DMS79 (cell line): ENCODE results near the gene PDZD11.
"Not testable (repeated sequence)": the region's sequence is repeated elsewhere in the genome, so short reads cannot be mapped to it uniquely, and the experiment has no call there.

Source experiments
- DNase-seq: peaks from one replicate; lab custom pipeline; 2025; lab: John Stamatoyannopoulos, UW

Gene PDZD11

GRCh38 chrX:70289793-70290770 is at the start of gene PDZD11, which contains the start of gene KIF4A:
TSS of gene PDZD11 (minus strand) at chrX:70289927. CDS start at chrX:70289341, 586 bp downstream.
TSS of gene KIF4A (plus strand) at chrX:70290104. CDS start at chrX:70290459, 355 bp downstream.
- DNase-seq: peak; percentile 48

GRCh38 chrX:70338290-70338689 is 48.6 kb upstream of the PDZD11 start:
- DNase-seq: no peak

GRCh38 chrX:70336767-70337166 is 47.0 kb upstream of the PDZD11 start:
- DNase-seq: no peak

- no peak for DNase-seq
Observed at GRCh38 chrX:70332600-70332999, 42.9 kb upstream of the PDZD11 start.

- no peak for DNase-seq
Observed at GRCh38 chrX:70331161-70331560, 41.4 kb upstream of the PDZD11 start.

- DNase-seq: no peak
Observed at GRCh38 chrX:70324326-70324725, 34.6 kb upstream of the PDZD11 start.

- not testable (repeated sequence) for DNase-seq
Observed at GRCh38 chrX:70323628-70324027, 33.9 kb upstream of the PDZD11 start.

GRCh38 chrX:70322784-70323183 is 33.1 kb upstream of the PDZD11 start:
- no peak for DNase-seq

GRCh38 chrX:70313503-70313902 is 23.8 kb upstream of the PDZD11 start:
- DNase-seq: no peak

- DNase-seq: no peak
Observed at GRCh38 chrX:70301716-70302115, 12.0 kb upstream of the PDZD11 start.

- DNase-seq: no peak
Observed at GRCh38 chrX:70293621-70294020, 3.9 kb upstream of the PDZD11 start.

GRCh38 chrX:70292788-70293187 is 3.1 kb upstream of the PDZD11 start:
- no peak for DNase-seq

- no peak for DNase-seq
Observed at GRCh38 chrX:70289168-70289792, 447 bp downstream of the PDZD11 start.

- no peak for DNase-seq
Observed at GRCh38 chrX:70281951-70282350, 7.8 kb downstream of the PDZD11 start, which contains the start of gene RAB41. TSS of gene RAB41 (plus strand) at chrX:70282172. CDS start at chrX:70282218, 46 bp downstream.

- DNase-seq: no peak
Observed at GRCh38 chrX:70280573-70280972, 9.2 kb downstream of the PDZD11 start.

GRCh38 chrX:70279081-70279480 is 10.6 kb downstream of the PDZD11 start:
- DNase-seq: no peak

GRCh38 chrX:70274029-70274428 is 15.7 kb downstream of the PDZD11 start:
- not testable (repeated sequence) for DNase-seq

- DNase-seq: no peak
Observed at GRCh38 chrX:70268034-70268433, 21.7 kb downstream of the PDZD11 start, which contains the start of gene ARR3. TSS of gene ARR3 (plus strand) at chrX:70268334. CDS start at chrX:70269386, 1,052 bp downstream.

GRCh38 chrX:70264784-70265183 is 24.9 kb downstream of the PDZD11 start:
- DNase-seq: no peak

- peak; percentile 15 for DNase-seq
Observed at GRCh38 chrX:70262952-70263567, 26.7 kb downstream of the PDZD11 start.

GRCh38 chrX:70260104-70260503 is 29.6 kb downstream of the PDZD11 start, which contains the start of gene P2RY4:
TSS of gene P2RY4 (minus strand) at chrX:70260204. CDS start at chrX:70259624, 580 bp downstream.
- no peak for DNase-seq
